OCI-LY7 (cell line): Measurements from ENCODE around the gene OFD1. TPM values are rescaled to one million over a fixed set of nuclear protein-coding genes. Genes with fewer than 3 reads are reported as not detected.

Experiments
- BruUV-seq: library from RNA; stranded (reverse); fragments of 400-500 nt; replicated peaks from 2 replicates; lab custom pipeline; 2021; lab: Mats Ljungman, UMichigan
- CTCF ChIA-PET: fragments of 300-600 bp; sonication (Branson Sonifier 250); formaldehyde crosslinking; loops from one replicate; lab custom pipeline; 2022; ENCODE audit warnings: antibody characterized with exemption; ENCODE audit not compliant: unreplicated experiment; lab: Charles Lee
- POLR2A ChIA-PET: fragments of 300-600 bp; sonication (Branson Sonifier 250); formaldehyde crosslinking; loops from one replicate; lab custom pipeline; 2022; ENCODE audit warnings: antibody characterized with exemption; lab: Charles Lee
- DNase-seq: peaks from one replicate; pipeline ENCODE4 v3.0.0-alpha.2; 2015; ENCODE audit warnings: low spot score
- H2AFZ ChIP-seq: fragments of 200-600 bp; sonication (generic), shearing (Covaris generic); 2 replicates; pipeline ENCODE4 v1.6.1; 2014; ENCODE audit warnings: mild to moderate bottlenecking, antibody characterized with exemption, low read length, moderate library complexity
- H3K27ac ChIP-seq: fragments of 200-600 bp; sonication (generic); 2 replicates; pipeline ENCODE4 v1.5.1; 2014; ENCODE audit warnings: mixed run types, low read depth, mild to moderate bottlenecking, moderate library complexity, low read length, inconsistent platforms; ENCODE audit not compliant: poor library complexity, severe bottlenecking
- H3K36me3 ChIP-seq: fragments of 200-600 bp; sonication (generic); 2 replicates; pipeline ENCODE4 v1.6.1; 2014; ENCODE audit warnings: mild to moderate bottlenecking, antibody characterized with exemption, low read length, moderate library complexity, mixed read lengths; ENCODE audit not compliant: insufficient read depth
- H3K4me1 ChIP-seq: fragments of 200-600 bp; sonication (generic); 2 replicates; pipeline ENCODE4 v1.5.1; 2014; ENCODE audit warnings: mild to moderate bottlenecking, low read length; ENCODE audit not compliant: insufficient read depth, poor library complexity, severe bottlenecking
- H3K4me2 ChIP-seq: fragments of 200-600 bp; sonication (generic); 2 replicates; pipeline ENCODE4 v1.6.1; 2014; ENCODE audit warnings: mild to moderate bottlenecking, low read length
- H3K4me3 ChIP-seq: fragments of 200-600 bp; sonication (generic); 2 replicates; pipeline ENCODE4 v1.5.1; 2014; ENCODE audit warnings: mild to moderate bottlenecking, low read depth, low read length; ENCODE audit not compliant: poor library complexity, severe bottlenecking
- H3K79me2 ChIP-seq: fragments of 200-600 bp; sonication (generic); 2 replicates; pipeline ENCODE4 v1.6.1; 2016; ENCODE audit warnings: low read depth, mild to moderate bottlenecking, low read length, moderate library complexity, mixed read lengths; ENCODE audit not compliant: insufficient read depth
- H3K9me2 ChIP-seq: fragments of 200-600 bp; sonication (generic); 2 replicates; pipeline ENCODE4 v1.6.1; 2016; ENCODE audit warnings: mild to moderate bottlenecking, low read length, mixed read lengths; ENCODE audit not compliant: insufficient read depth
- H3K9me3 ChIP-seq: fragments of 200-600 bp; sonication (generic); 2 replicates; pipeline ENCODE4 v1.6.1; 2014; ENCODE audit warnings: mild to moderate bottlenecking, mixed run types, low read length, mixed read lengths
- H4K20me1 ChIP-seq: fragments of 200-600 bp; sonication (generic); 2 replicates; pipeline ENCODE4 v1.6.1; 2014; ENCODE audit warnings: mild to moderate bottlenecking, antibody characterized with exemption, low read length, moderate library complexity, mixed read lengths; ENCODE audit not compliant: insufficient read depth
- CTCF ChIP-seq: fragments of 200-600 bp; sonication (generic); conservative IDR thresholded peaks from 2 replicates; pipeline ENCODE4 v1.5.1; 2014; ENCODE audit warnings: mild to moderate bottlenecking, antibody characterized with exemption, low read length, moderate library complexity, mixed read lengths
- EZH2phosphoT487 ChIP-seq: fragments of 200-600 bp; sonication (generic); IDR thresholded peaks from 2 replicates; pipeline ENCODE4 v1.6.1; 2018; ENCODE audit warnings: low read depth, borderline replicate concordance, mild to moderate bottlenecking, mixed run types, antibody characterized with exemption, low read length, moderate library complexity, mixed read lengths
- intact Hi-C: fragments of 100-400 bp; cut with micrococcal nuclease; formaldehyde crosslinking; loops from one replicate; pipeline ENCODE4 v1.10.0; 2022; ENCODE audit not compliant: unreplicated experiment
- total RNA-seq, 2 experiments: library from RNA; depleted of rRNA in 1 of 2; stranded (reverse); fragments of >200 nt in 1 of 2; shearing (Covaris generic) in 1 of 2; gene quantifications; 2 replicates each; pipeline ENCODE4 v1.2.3, GENCODE V29; 2014 to 2022

OFD1 gene
- total RNA-seq, 2 experiments from 2014 or later = 60.7 to 64.7 TPM

GRCh38 chrX:13808293-13808692, 73.7 kb downstream of the OFD1 start:
- no peak overlapping the region for H3K4me2 ChIP-seq
- no peaks in the 10 kb centered on the region for H3K36me3 ChIP-seq
- H3K27ac ChIP-seq = no peak overlapping the region
- ChIA-PET POLR2A (no interaction called here), CTCF (no interaction called here)
- no peak overlapping the region for H2AFZ ChIP-seq
- H3K9me2 ChIP-seq = no peaks in the 10 kb centered on the region
- DNase-seq = no peak
- TF ChIP-seq EZH2phosphoT487 (no peak), CTCF (no peak)
- H3K4me1 ChIP-seq = peaks cover 4% of the 10 kb centered on the region
- H4K20me1 ChIP-seq = no peaks in the 10 kb centered on the region
- no peaks in the 10 kb centered on the region for H3K79me2 ChIP-seq
- no peaks in the 10 kb centered on the region for H3K9me3 ChIP-seq
- H3K4me3 ChIP-seq = no peak overlapping the region
- intact Hi-C loops = no loop called here
- no TSS peak for BruUV-seq

- POLR2A ChIA-PET = no interaction called here
- Histone ChIP-seq H3K4me3 (no peak overlapping the region), H3K79me2 (no peaks in the 10 kb centered on the region), H3K9me2 (no peaks in the 10 kb centered on the region), H3K4me1 (peaks cover 4% of the 10 kb centered on the region), H3K9me3 (no peaks in the 10 kb centered on the region), H4K20me1 (no peaks in the 10 kb centered on the region), H3K36me3 (no peaks in the 10 kb centered on the region), H2AFZ (no peak overlapping the region), H3K27ac (no peak overlapping the region), H3K4me2 (no peak overlapping the region)
- CTCF ChIA-PET = no interaction called here
- no peak for DNase-seq
- intact Hi-C loops = no loop called here
- BruUV-seq = no TSS peak
- TF ChIP-seq EZH2phosphoT487 (no peak), CTCF (no peak)
Measured at GRCh38 chrX:13808865-13809264, 74.3 kb downstream of the OFD1 start.

GRCh38 chrX:13815664-13816063, 81.1 kb downstream of the OFD1 start:
- H4K20me1 ChIP-seq = no peaks in the 10 kb centered on the region
- no peak for DNase-seq
- TF ChIP-seq CTCF = no peak
- TF ChIP-seq EZH2phosphoT487 = no peak
- H3K4me2 ChIP-seq = no peak overlapping the region
- ChIA-PET CTCF (no interaction called here), POLR2A (interaction anchor here (0.5 kb wide), 1 partner anchor 112 kb away, joined by 3 read pairs; no protein-coding TSS in a partner anchor)
- no TSS peak for BruUV-seq
- H3K27ac ChIP-seq = no peak overlapping the region
- no peaks in the 10 kb centered on the region for H3K36me3 ChIP-seq
- no peak overlapping the region for H3K4me3 ChIP-seq
- no peaks in the 10 kb centered on the region for H3K4me1 ChIP-seq
- H2AFZ ChIP-seq = no peak overlapping the region
- no peaks in the 10 kb centered on the region for H3K9me3 ChIP-seq
- H3K79me2 ChIP-seq = no peaks in the 10 kb centered on the region
- intact Hi-C loops = no loop called here
- H3K9me2 ChIP-seq = no peaks in the 10 kb centered on the region
